ENCODE measurements around the gene MEIS2.

The MEIS2 gene

DNA sequence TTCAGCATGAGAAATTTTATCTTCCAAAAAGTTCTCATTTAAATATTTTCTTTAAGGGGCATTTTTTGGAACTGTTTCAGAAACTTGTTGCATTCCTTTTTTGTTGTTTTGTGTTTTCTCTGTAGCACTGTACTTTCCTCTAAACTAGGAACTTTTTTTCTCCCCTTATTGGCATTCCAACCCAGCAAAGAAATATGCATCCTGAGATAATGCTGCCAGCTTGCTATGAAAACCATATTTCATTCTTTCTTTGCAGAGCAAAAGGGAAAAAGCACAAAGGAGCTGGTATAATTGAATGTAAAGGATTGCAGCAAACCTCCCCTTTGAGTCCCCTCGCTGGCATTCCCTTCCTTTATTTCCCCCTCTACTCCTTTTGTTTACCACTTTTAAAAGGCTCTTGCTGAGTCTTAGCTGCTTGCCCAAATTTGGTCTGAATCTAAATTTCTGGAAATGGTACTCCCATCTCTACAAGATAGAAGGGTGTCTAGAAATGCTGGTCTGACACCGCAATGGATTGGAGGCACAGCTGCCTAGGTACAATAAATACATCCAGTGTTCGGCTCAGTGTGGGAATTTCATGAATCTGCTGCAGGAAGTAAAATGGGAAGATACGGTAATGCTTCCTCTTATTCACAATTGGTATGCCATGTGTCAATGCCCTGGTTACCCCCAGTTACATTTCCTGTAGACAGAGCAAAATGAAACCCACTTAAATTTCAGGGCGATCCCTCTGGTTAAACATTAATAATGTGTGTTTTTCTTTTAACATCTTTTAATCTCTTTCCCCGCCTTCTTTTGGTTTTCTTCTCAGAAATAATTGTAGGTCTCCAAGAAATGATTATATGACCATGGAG, 156.6 kb downstream of the MEIS2 start:
- WGBS, 2 experiments (ENCODE audit: insufficient coverage in 2 of 2), result 73 to 95% methylated on average over 3 to 4 of the region's 6 CpGs
- Histone ChIP-seq H3K36me3 (ENCODE audit: control insufficient read depth, insufficient read depth, low read length) (peaks cover 34% of the 10 kb centered on the region), H3K4me3 (ENCODE audit: extremely low read depth, insufficient read depth, low read length, poor library complexity, severe bottlenecking) (no peak overlapping the region), H3K4me1 (ENCODE audit: control insufficient read depth, insufficient read depth, low read length, poor library complexity, severe bottlenecking) (peaks cover 3% of the 10 kb centered on the region), H3K9me3 (ENCODE audit: control insufficient read depth, low read length) (no peaks in the 10 kb centered on the region), H3K27ac (ENCODE audit: low read depth, low read length, severe bottlenecking) (no peak overlapping the region)

DNA sequence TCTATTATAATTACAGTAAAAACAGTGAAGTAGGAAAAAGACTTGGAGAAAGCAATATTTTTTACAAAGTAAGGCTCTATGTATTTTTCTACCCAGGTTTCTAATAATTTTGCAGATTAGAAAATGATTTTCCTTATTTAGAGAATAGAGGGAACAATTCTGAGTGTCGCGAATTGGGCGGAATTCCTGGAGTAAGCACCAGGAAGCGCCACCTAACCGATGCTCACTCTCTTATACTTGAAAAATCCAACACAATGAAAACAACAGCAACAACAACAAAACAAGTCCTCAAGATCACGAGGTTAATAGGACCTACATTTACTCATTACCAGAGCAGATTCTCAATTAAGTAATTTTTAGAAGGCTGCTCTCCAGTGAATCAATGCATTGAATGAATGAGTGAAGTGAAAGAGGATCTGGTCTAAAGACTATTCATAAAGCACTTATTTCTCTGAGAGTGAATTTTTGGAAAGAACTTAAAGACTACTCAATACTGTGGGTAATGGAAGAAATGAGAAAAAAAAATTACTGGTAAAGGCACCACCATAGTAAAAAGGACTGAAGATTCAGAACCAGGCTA, 158.0 kb downstream of the MEIS2 start:
- Histone ChIP-seq H3K4me3 (ENCODE audit: extremely low read depth, insufficient read depth, low read length, poor library complexity, severe bottlenecking) (no peak overlapping the region), H3K27ac (ENCODE audit: low read depth, low read length, severe bottlenecking) (no peak overlapping the region), H3K4me1 (ENCODE audit: control insufficient read depth, insufficient read depth, low read length, poor library complexity, severe bottlenecking) (peaks cover 3% of the 10 kb centered on the region), H3K36me3 (ENCODE audit: control insufficient read depth, insufficient read depth, low read length) (peaks cover 26% of the 10 kb centered on the region), H3K9me3 (ENCODE audit: control insufficient read depth, low read length) (no peaks in the 10 kb centered on the region)
- 100% methylated on average over 1 of the region's 6 CpGs; no CpG with 5 or more reads in 1 of the 2 experiments for WGBS, 2 experiments (ENCODE audit: insufficient coverage in 2 of 2)

- 80% methylated on average over 1 of the region's 4 CpGs; no CpG with 5 or more reads in 1 of the 2 experiments for WGBS, 2 experiments (ENCODE audit: insufficient coverage in 2 of 2)
- Histone ChIP-seq H3K27ac (ENCODE audit: low read depth, low read length, severe bottlenecking) (no peak overlapping the region), H3K36me3 (ENCODE audit: control insufficient read depth, insufficient read depth, low read length) (peaks cover 20% of the 10 kb centered on the region), H3K9me3 (ENCODE audit: control insufficient read depth, low read length) (no peaks in the 10 kb centered on the region), H3K4me1 (ENCODE audit: control insufficient read depth, insufficient read depth, low read length, poor library complexity, severe bottlenecking) (peaks cover 3% of the 10 kb centered on the region), H3K4me3 (ENCODE audit: extremely low read depth, insufficient read depth, low read length, poor library complexity, severe bottlenecking) (no peak overlapping the region)
Observed at GRCh38 chr15:36941798-36942197, 158.6 kb downstream of the MEIS2 start.

GRCh38 chr15:36940636-36941260, 159.6 kb downstream of the MEIS2 start:
- Histone ChIP-seq H3K4me1 (ENCODE audit: control insufficient read depth, insufficient read depth, low read length, poor library complexity, severe bottlenecking) (peaks cover 3% of the 10 kb centered on the region), H3K36me3 (ENCODE audit: control insufficient read depth, insufficient read depth, low read length) (peaks cover 17% of the 10 kb centered on the region), H3K9me3 (ENCODE audit: control insufficient read depth, low read length) (no peaks in the 10 kb centered on the region), H3K27ac (ENCODE audit: low read depth, low read length, severe bottlenecking) (no peak overlapping the region), H3K4me3 (ENCODE audit: extremely low read depth, insufficient read depth, low read length, poor library complexity, severe bottlenecking) (no peak overlapping the region)
- 92 to 95% methylated on average over 2 of the region's 3 CpGs for WGBS, 2 experiments (ENCODE audit: insufficient coverage in 2 of 2)

GRCh38 chr15:36940219-36940618, 160.1 kb downstream of the MEIS2 start:
- peaks cover 3% of the 10 kb centered on the region for H3K4me1 ChIP-seq (ENCODE audit: control insufficient read depth, insufficient read depth, low read length, poor library complexity, severe bottlenecking)
- no peak overlapping the region for H3K27ac ChIP-seq (ENCODE audit: low read depth, low read length, severe bottlenecking)
- 100% methylated on average over 1 of the region's 3 CpGs; no CpG with 5 or more reads in 1 of the 2 experiments for WGBS, 2 experiments (ENCODE audit: insufficient coverage in 2 of 2)

GRCh38 chr15:36938764-36939163, 161.6 kb downstream of the MEIS2 start:
- no peaks in the 10 kb centered on the region for H3K9me3 ChIP-seq (ENCODE audit: control insufficient read depth, low read length)
- peaks cover 2% of the 10 kb centered on the region for H3K4me1 ChIP-seq (ENCODE audit: control insufficient read depth, insufficient read depth, low read length, poor library complexity, severe bottlenecking)
- H3K36me3 ChIP-seq (ENCODE audit: control insufficient read depth, insufficient read depth, low read length), result peaks cover 10% of the 10 kb centered on the region
- 90 to 95% methylated on average over 7 of the region's 7 CpGs for WGBS, 2 experiments (ENCODE audit: insufficient coverage in 2 of 2)
- no peak overlapping the region for H3K4me3 ChIP-seq (ENCODE audit: extremely low read depth, insufficient read depth, low read length, poor library complexity, severe bottlenecking)
- no peak overlapping the region for H3K27ac ChIP-seq (ENCODE audit: low read depth, low read length, severe bottlenecking)

More at GRCh38 chr15:36940219-36940618, 160.1 kb downstream of the MEIS2 start:
- no peak overlapping the region for H3K4me3 ChIP-seq (ENCODE audit: extremely low read depth, insufficient read depth, low read length, poor library complexity, severe bottlenecking)
- peaks cover 17% of the 10 kb centered on the region for H3K36me3 ChIP-seq (ENCODE audit: control insufficient read depth, insufficient read depth, low read length)
- no peaks in the 10 kb centered on the region for H3K9me3 ChIP-seq (ENCODE audit: control insufficient read depth, low read length)

DNA sequence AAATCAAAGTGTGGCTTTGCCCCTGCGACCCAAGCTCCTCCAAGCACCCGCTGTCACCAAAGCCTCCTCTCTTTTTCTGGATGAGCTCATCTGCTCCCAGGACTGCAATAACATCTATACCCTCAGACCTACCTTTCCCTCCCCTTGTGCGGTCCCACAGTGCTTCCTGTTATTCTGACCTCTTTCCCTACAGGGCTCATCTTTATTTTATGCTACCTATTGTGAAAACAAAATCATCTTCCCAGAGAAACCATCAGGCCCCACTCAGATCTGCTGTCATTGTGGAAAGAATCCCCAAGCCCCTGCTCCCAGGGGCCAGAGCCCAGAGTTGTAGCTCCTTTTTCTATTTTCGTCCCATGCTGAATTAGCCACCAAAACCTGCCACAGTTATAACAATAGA, 162.2 kb downstream of the MEIS2 start:
- Histone ChIP-seq H3K4me1 (ENCODE audit: control insufficient read depth, insufficient read depth, low read length, poor library complexity, severe bottlenecking) (no peaks in the 10 kb centered on the region), H3K27ac (ENCODE audit: low read depth, low read length, severe bottlenecking) (no peak overlapping the region), H3K9me3 (ENCODE audit: control insufficient read depth, low read length) (no peaks in the 10 kb centered on the region), H3K36me3 (ENCODE audit: control insufficient read depth, insufficient read depth, low read length) (peaks cover 10% of the 10 kb centered on the region), H3K4me3 (ENCODE audit: extremely low read depth, insufficient read depth, low read length, poor library complexity, severe bottlenecking) (no peak overlapping the region)
- 97 to 98% methylated on average over 3 of the region's 4 CpGs for WGBS, 2 experiments (ENCODE audit: insufficient coverage in 2 of 2)

DNA sequence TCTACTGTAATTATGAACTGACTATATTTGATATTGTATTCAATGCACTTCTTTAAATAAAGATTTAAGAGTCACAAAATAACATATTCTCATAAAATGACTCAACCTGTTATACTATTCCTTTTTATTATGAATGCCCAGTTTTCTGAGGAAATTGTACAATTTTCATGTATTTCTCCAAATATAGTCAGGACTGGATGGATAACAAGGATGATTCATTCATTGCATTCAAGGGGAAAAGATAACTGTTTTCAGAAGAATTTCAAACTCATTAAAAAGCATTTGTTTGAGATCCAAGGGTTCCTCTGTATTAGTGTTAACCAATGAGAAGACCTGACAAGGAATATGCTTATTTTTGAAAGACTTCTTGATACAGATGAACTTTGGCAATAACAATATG, 163.7 kb downstream of the MEIS2 start:
- no peaks in the 10 kb centered on the region for H3K9me3 ChIP-seq (ENCODE audit: control insufficient read depth, low read length)
- H3K36me3 ChIP-seq (ENCODE audit: control insufficient read depth, insufficient read depth, low read length), result peaks cover 10% of the 10 kb centered on the region
- H3K4me1 ChIP-seq (ENCODE audit: control insufficient read depth, insufficient read depth, low read length, poor library complexity, severe bottlenecking), result no peaks in the 10 kb centered on the region
- no peak overlapping the region for H3K4me3 ChIP-seq (ENCODE audit: extremely low read depth, insufficient read depth, low read length, poor library complexity, severe bottlenecking)
- no peak overlapping the region for H3K27ac ChIP-seq (ENCODE audit: low read depth, low read length, severe bottlenecking)

- no peaks in the 10 kb centered on the region for H3K4me1 ChIP-seq (ENCODE audit: control insufficient read depth, insufficient read depth, low read length, poor library complexity, severe bottlenecking)
- no peak overlapping the region for H3K27ac ChIP-seq (ENCODE audit: low read depth, low read length, severe bottlenecking)
- peaks cover 9% of the 10 kb centered on the region for H3K36me3 ChIP-seq (ENCODE audit: control insufficient read depth, insufficient read depth, low read length)
- no peak overlapping the region for H3K4me3 ChIP-seq (ENCODE audit: extremely low read depth, insufficient read depth, low read length, poor library complexity, severe bottlenecking)
- no peaks in the 10 kb centered on the region for H3K9me3 ChIP-seq (ENCODE audit: control insufficient read depth, low read length)
- no CpG with 5 or more reads among the region's 5 CpGs for WGBS, 2 experiments (ENCODE audit: insufficient coverage in 2 of 2)
Observed at GRCh38 chr15:36933255-36933990, 166.9 kb downstream of the MEIS2 start.

DNA sequence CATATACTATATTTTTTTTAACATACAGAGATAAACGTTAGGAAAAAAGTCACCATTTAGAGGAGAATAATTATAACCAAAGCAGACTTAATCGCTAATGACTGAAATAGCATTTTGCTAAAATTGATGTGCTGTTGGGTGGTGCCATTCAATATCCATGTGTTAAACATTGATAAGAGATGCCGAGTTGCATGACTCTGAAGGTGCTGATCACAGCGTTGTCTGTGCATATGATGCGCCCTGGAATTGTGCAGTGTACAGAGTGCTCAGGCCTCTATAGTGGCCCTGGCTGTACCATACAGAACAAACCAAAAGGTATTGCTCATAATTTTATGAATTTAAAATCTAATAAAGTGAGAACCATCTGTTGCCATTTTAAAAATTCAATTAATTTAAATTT, 168.3 kb downstream of the MEIS2 start:
- Histone ChIP-seq H3K9me3 (ENCODE audit: control insufficient read depth, low read length) (no peaks in the 10 kb centered on the region), H3K4me1 (ENCODE audit: control insufficient read depth, insufficient read depth, low read length, poor library complexity, severe bottlenecking) (no peaks in the 10 kb centered on the region), H3K27ac (ENCODE audit: low read depth, low read length, severe bottlenecking) (no peak overlapping the region), H3K36me3 (ENCODE audit: control insufficient read depth, insufficient read depth, low read length) (peaks cover 9% of the 10 kb centered on the region), H3K4me3 (ENCODE audit: extremely low read depth, insufficient read depth, low read length, poor library complexity, severe bottlenecking) (no peak overlapping the region)
- 87 to 93% methylated on average over 2 to 3 of the region's 5 CpGs for WGBS, 2 experiments (ENCODE audit: insufficient coverage in 2 of 2)

All from mesodermal cell (in vitro differentiated cells).